ENCODE data around the gene TRIM66. TPM values are rescaled to one million over a fixed set of nuclear protein-coding genes. Genes with fewer than 3 reads are reported as not detected.

TRIM66 gene, protein sequence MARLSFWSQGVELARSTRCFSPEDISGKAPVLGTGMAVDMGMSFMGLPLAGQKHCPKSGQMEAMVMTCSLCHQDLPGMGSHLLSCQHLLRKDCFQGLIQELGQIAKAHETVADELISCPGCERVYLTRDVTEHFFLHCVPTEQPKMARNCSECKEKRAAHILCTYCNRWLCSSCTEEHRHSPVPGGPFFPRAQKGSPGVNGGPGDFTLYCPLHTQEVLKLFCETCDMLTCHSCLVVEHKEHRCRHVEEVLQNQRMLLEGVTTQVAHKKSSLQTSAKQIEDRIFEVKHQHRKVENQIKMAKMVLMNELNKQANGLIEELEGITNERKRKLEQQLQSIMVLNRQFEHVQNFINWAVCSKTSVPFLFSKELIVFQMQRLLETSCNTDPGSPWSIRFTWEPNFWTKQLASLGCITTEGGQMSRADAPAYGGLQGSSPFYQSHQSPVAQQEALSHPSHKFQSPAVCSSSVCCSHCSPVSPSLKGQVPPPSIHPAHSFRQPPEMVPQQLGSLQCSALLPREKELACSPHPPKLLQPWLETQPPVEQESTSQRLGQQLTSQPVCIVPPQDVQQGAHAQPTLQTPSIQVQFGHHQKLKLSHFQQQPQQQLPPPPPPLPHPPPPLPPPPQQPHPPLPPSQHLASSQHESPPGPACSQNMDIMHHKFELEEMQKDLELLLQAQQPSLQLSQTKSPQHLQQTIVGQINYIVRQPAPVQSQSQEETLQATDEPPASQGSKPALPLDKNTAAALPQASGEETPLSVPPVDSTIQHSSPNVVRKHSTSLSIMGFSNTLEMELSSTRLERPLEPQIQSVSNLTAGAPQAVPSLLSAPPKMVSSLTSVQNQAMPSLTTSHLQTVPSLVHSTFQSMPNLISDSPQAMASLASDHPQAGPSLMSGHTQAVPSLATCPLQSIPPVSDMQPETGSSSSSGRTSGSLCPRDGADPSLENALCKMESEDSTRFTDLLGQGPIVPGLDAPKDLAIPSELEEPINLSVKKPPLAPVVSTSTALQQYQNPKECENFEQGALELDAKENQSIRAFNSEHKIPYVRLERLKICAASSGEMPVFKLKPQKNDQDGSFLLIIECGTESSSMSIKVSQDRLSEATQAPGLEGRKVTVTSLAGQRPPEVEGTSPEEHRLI (N-terminal part only)
- 0.79 TPM for polyA plus RNA-seq (2013, experiment 1 of 2)
- polyA plus RNA-seq (2013, experiment 2 of 2) = 0.87 TPM

DNA sequence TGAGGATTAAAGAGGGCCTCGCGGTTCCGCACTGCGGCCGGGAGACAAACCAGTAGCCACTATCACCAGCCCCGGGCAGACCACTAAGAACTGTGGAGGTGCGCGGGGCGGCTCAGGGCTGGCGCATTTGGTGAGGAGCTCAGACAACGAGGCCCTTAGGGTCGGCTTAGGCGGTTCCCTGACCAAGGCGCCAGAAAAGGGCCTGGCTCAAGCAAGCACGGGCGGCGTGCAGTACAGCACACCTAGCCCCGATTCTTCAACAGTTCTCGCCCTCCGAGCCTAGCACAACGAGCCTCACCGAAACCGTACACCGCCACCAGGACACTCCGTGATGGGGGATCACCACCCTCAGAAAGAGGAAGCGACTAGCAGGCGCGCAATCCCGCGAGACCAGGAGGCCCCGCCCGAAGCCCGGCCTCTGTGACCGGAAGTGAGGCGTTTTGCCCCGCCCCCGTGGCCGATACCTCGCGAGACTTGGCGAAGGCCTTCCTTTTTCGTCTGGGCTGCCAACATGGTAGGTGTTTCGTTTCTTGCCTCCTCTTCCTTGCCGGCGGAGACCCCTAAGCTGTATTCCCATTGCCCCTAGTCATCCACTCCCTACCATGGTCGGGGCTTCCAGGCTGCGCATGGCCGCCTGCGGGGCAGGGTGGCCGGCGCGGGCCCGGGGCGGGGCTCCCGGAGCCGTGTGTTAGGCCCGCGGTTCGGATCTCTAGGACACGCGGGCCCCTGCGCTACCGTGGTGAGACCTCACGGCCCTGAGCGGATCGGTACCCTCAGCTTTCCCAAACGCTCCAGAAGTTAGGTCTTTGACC, at the start of gene TRIM66, which contains the start of gene RPL27A:
TRIM66 (minus strand) TSS at position 363 of the 812 bp plus-strand sequence. CDS start 10,391 bp downstream, outside the sequence.
RPL27A (plus strand) TSS at position 490 of the 812 bp plus-strand sequence; CDS start at position 512, 22 bp downstream.
- Histone ChIP-seq H2BK120ac (ENCODE audit: low read depth, low read length) (no peak within 1 kb of the TSS), H3K56ac (ENCODE audit: low read length) (peak within 1 kb of the TSS; percentile 100), H3K4ac (ENCODE audit: low read depth, low read length) (peak within 1 kb of the TSS; percentile 97), H3K9ac (ENCODE audit: low read length) (peak within 1 kb of the TSS; percentile 100), H3K27me3 (ENCODE audit: insufficient read depth, low read length, poor library complexity) (no peaks in the 10 kb centered on the region), H2BK5ac (ENCODE audit: low read length) (peak within 1 kb of the TSS; percentile 93), H3K23ac (ENCODE audit: low read length) (peak within 1 kb of the TSS; percentile 92), H3K4me3 (ENCODE audit: low read length) (peak within 1 kb of the TSS; percentile 97), H3K36me3 (ENCODE audit: control insufficient read depth, insufficient read depth, low read length) (peaks cover 12% of the 10 kb centered on the region), H3K79me1 (ENCODE audit: low read length) (peaks cover 7% of the 10 kb centered on the region), H3K4me1 (ENCODE audit: control insufficient read depth, low read depth, low read length) (peaks cover 2% of the 10 kb centered on the region), H4K5ac (ENCODE audit: low read length) (peak within 1 kb of the TSS; percentile 97), H3K79me2 (ENCODE audit: control insufficient read depth, insufficient read depth, low read length) (peaks cover 27% of the 10 kb centered on the region), H3K27ac (ENCODE audit: low read depth, low read length) (peak within 1 kb of the TSS; percentile 96), H3K18ac (ENCODE audit: low read length) (peak within 1 kb of the TSS; percentile 93), H2BK15ac (replicated peaks; ENCODE audit: low read depth) (no peak within 1 kb of the TSS), H3K4me2 (ENCODE audit: low read length) (peak within 1 kb of the TSS; percentile 70), H2AK5ac (ENCODE audit: low read length) (peak within 1 kb of the TSS; percentile 78), H4K8ac (ENCODE audit: low read depth, low read length) (peak within 1 kb of the TSS; percentile 95)
- peak; percentile 98 for DNase-seq
- WGBS (ENCODE audit: extremely low coverage, insufficient coverage, low lambda C conversion rate) = no CpG with 5 or more reads among the region's 67 CpGs

GRCh38 chr11:8731647-8732323, 49.3 kb upstream of the TRIM66 start:
- Histone ChIP-seq H3K23ac (ENCODE audit: low read length) (no peak overlapping the region), H2AK5ac (ENCODE audit: low read length) (no peak overlapping the region), H3K4me3 (ENCODE audit: low read length) (no peak overlapping the region), H3K4ac (ENCODE audit: low read depth, low read length) (no peak overlapping the region), H4K8ac (ENCODE audit: low read depth, low read length) (no peak overlapping the region), H3K4me2 (ENCODE audit: low read length) (no peak overlapping the region), H3K18ac (ENCODE audit: low read length) (no peak overlapping the region), H3K79me1 (ENCODE audit: low read length) (no peaks in the 10 kb centered on the region), H3K27me3 (ENCODE audit: insufficient read depth, low read length, poor library complexity) (no peaks in the 10 kb centered on the region), H3K79me2 (ENCODE audit: control insufficient read depth, insufficient read depth, low read length) (no peaks in the 10 kb centered on the region), H3K4me1 (ENCODE audit: control insufficient read depth, low read depth, low read length) (peaks cover 12% of the 10 kb centered on the region), H3K27ac (ENCODE audit: low read depth, low read length) (no peak overlapping the region), H4K5ac (ENCODE audit: low read length) (no peak overlapping the region), H3K56ac (ENCODE audit: low read length) (no peak overlapping the region), H2BK15ac (replicated peaks; ENCODE audit: low read depth) (no peak overlapping the region), H3K36me3 (ENCODE audit: control insufficient read depth, insufficient read depth, low read length) (no peaks in the 10 kb centered on the region), H2BK5ac (ENCODE audit: low read length) (no peak overlapping the region), H2BK120ac (ENCODE audit: low read depth, low read length) (no peak overlapping the region), H3K9ac (ENCODE audit: low read length) (no peak overlapping the region)
- no peak for DNase-seq
- no CpG with 5 or more reads among the region's 3 CpGs for WGBS (ENCODE audit: extremely low coverage, insufficient coverage, low lambda C conversion rate)

GRCh38 chr11:8730697-8731020, 48.2 kb upstream of the TRIM66 start:
- Histone ChIP-seq H3K27me3 (ENCODE audit: insufficient read depth, low read length, poor library complexity) (no peaks in the 10 kb centered on the region), H4K5ac (ENCODE audit: low read length) (no peak overlapping the region), H2BK5ac (ENCODE audit: low read length) (no peak overlapping the region), H3K79me2 (ENCODE audit: control insufficient read depth, insufficient read depth, low read length) (no peaks in the 10 kb centered on the region), H2BK15ac (replicated peaks; ENCODE audit: low read depth) (no peak overlapping the region), H4K8ac (ENCODE audit: low read depth, low read length) (no peak overlapping the region), H2AK5ac (ENCODE audit: low read length) (no peak overlapping the region), H3K27ac (ENCODE audit: low read depth, low read length) (no peak overlapping the region), H3K4ac (ENCODE audit: low read depth, low read length) (no peak overlapping the region), H3K4me2 (ENCODE audit: low read length) (no peak overlapping the region), H2BK120ac (ENCODE audit: low read depth, low read length) (no peak overlapping the region), H3K79me1 (ENCODE audit: low read length) (no peaks in the 10 kb centered on the region), H3K9ac (ENCODE audit: low read length) (no peak overlapping the region), H3K4me1 (ENCODE audit: control insufficient read depth, low read depth, low read length) (peaks cover 12% of the 10 kb centered on the region), H3K18ac (ENCODE audit: low read length) (no peak overlapping the region), H3K36me3 (ENCODE audit: control insufficient read depth, insufficient read depth, low read length) (no peaks in the 10 kb centered on the region), H3K56ac (ENCODE audit: low read length) (no peak overlapping the region), H3K4me3 (ENCODE audit: low read length) (no peak overlapping the region), H3K23ac (ENCODE audit: low read length) (peak overlapping the region; percentile 17)
- no CpG with 5 or more reads among the region's 23 CpGs for WGBS (ENCODE audit: extremely low coverage, insufficient coverage, low lambda C conversion rate)
- DNase-seq = no peak

GRCh38 chr11:8729837-8730696, 47.6 kb upstream of the TRIM66 start:
- H3K56ac ChIP-seq (ENCODE audit: low read length) = no peak overlapping the region
- no peaks in the 10 kb centered on the region for H3K79me2 ChIP-seq (ENCODE audit: control insufficient read depth, insufficient read depth, low read length)
- no peak overlapping the region for H3K27ac ChIP-seq (ENCODE audit: low read depth, low read length)
- no peak overlapping the region for H2BK15ac ChIP-seq (replicated peaks; ENCODE audit: low read depth)
- no peak overlapping the region for H3K4me3 ChIP-seq (ENCODE audit: low read length)
- H2BK5ac ChIP-seq (ENCODE audit: low read length) = no peak overlapping the region
- WGBS (ENCODE audit: extremely low coverage, insufficient coverage, low lambda C conversion rate) = no CpG with 5 or more reads among the region's 38 CpGs
- H2AK5ac ChIP-seq (ENCODE audit: low read length) = no peak overlapping the region
- no peak overlapping the region for H2BK120ac ChIP-seq (ENCODE audit: low read depth, low read length)
- H3K36me3 ChIP-seq (ENCODE audit: control insufficient read depth, insufficient read depth, low read length) = no peaks in the 10 kb centered on the region
- no peak overlapping the region for H4K5ac ChIP-seq (ENCODE audit: low read length)
- no peak overlapping the region for H4K8ac ChIP-seq (ENCODE audit: low read depth, low read length)
- no peak overlapping the region for H3K4ac ChIP-seq (ENCODE audit: low read depth, low read length)
- no peak overlapping the region for H3K23ac ChIP-seq (ENCODE audit: low read length)
- no peak for DNase-seq
- H3K9ac ChIP-seq (ENCODE audit: low read length) = no peak overlapping the region
- H3K79me1 ChIP-seq (ENCODE audit: low read length) = no peaks in the 10 kb centered on the region
- H3K4me2 ChIP-seq (ENCODE audit: low read length) = no peak overlapping the region
- peaks cover 12% of the 10 kb centered on the region for H3K4me1 ChIP-seq (ENCODE audit: control insufficient read depth, low read depth, low read length)
- no peak overlapping the region for H3K18ac ChIP-seq (ENCODE audit: low read length)
- no peaks in the 10 kb centered on the region for H3K27me3 ChIP-seq (ENCODE audit: insufficient read depth, low read length, poor library complexity)
